K562 (cell line): Measurements from ENCODE around the gene SLC26A8. TPM values are rescaled to one million over a fixed set of nuclear protein-coding genes. Genes with fewer than 3 reads are reported as not detected.

ENCODE experiments used
- ARID2 ChIP-seq: fragments of 450-650 bp; IDR thresholded peaks from 2 replicates; pipeline ENCODE4 v1.6.1; 2017; ENCODE audit warnings: antibody characterized with exemption, mild to moderate bottlenecking
- ATF1 ChIP-seq, 2 experiments: fragments of 450-650 bp in 1 of 2; IDR thresholded peaks; 2 replicates each; pipeline ENCODE4 v1.6.1; 2016; ENCODE audit warnings: missing compliant biosample characterization in 1 of 2, missing genetic modification characterization in 1 of 2
- BRD9 ChIP-seq: fragments of 450-650 bp; IDR thresholded peaks from 2 replicates; pipeline ENCODE4 v1.6.1; 2018; ENCODE audit warnings: low read depth; ENCODE audit not compliant: partially characterized antibody
- DMBX1 ChIP-seq: fragments of 250-450 bp; sonication (Bioruptor Pico); IDR thresholded peaks from 2 replicates; pipeline ENCODE4 v1.8.0; 2022; ENCODE audit warnings: inconsistent platforms, mild to moderate bottlenecking, moderate library complexity, borderline replicate concordance
- E2F8 ChIP-seq: fragments of 450-650 bp; IDR thresholded peaks from 2 replicates; pipeline ENCODE4 v1.7.1; 2018; ENCODE audit warnings: mild to moderate bottlenecking, low read depth; ENCODE audit not compliant: partially characterized antibody
- EZH2 ChIP-seq: IDR thresholded peaks from 2 replicates; pipeline ENCODE4 v1.6.1; 2012; ENCODE audit warnings: low read depth, mild to moderate bottlenecking, inconsistent platforms, low read length, borderline replicate concordance
- KAT2B ChIP-seq: IDR thresholded peaks from one replicate; pipeline ENCODE4 v1.6.1; 2012; ENCODE audit warnings: low read depth, mild to moderate bottlenecking, control low read depth, inconsistent platforms, low read length, moderate library complexity
- NFXL1 ChIP-seq: fragments of 450-650 bp; formaldehyde crosslinking; IDR thresholded peaks from 2 replicates; pipeline ENCODE4 v1.4.0; 2021; ENCODE audit warnings: mild to moderate bottlenecking
- NUFIP1 ChIP-seq: fragments of 450-650 bp; IDR thresholded peaks from 2 replicates; pipeline ENCODE4 v1.6.1; 2018; ENCODE audit not compliant: partially characterized antibody
- PHB2 ChIP-seq: fragments of 450-650 bp; IDR thresholded peaks from 2 replicates; pipeline ENCODE4 v1.6.1; 2017; ENCODE audit warnings: low read depth
- POLR3G ChIP-seq: IDR thresholded peaks from 2 replicates; pipeline ENCODE4 v1.6.1; 2011; ENCODE audit not compliant: insufficient read length, insufficient replicate concordance; ENCODE audit errors: extremely low read depth
- RREB1 ChIP-seq: fragments of 250-450 bp; sonication (Bioruptor Pico); IDR thresholded peaks from 2 replicates; pipeline ENCODE4 v1.4.0; 2020
- SETDB1 ChIP-seq: IDR thresholded peaks from one replicate; pipeline ENCODE4 v1.6.1; 2012; ENCODE audit warnings: low read length, control low read depth, inconsistent platforms
- SNIP1 ChIP-seq: fragments of 450-650 bp; IDR thresholded peaks from 2 replicates; pipeline ENCODE4 v1.7.1; 2017; ENCODE audit warnings: low read depth, mild to moderate bottlenecking
- SUPT5H ChIP-seq: fragments of 450-650 bp; IDR thresholded peaks from 2 replicates; pipeline ENCODE4 v1.6.1; 2016
- ZBTB5 ChIP-seq: fragments of 450-650 bp; IDR thresholded peaks from 2 replicates; pipeline ENCODE4 v1.6.1; 2017; ENCODE audit warnings: antibody characterized with exemption
- ZNF239 ChIP-seq: fragments of 250-450 bp; sonication (Bioruptor Pico); IDR thresholded peaks from 2 replicates; pipeline ENCODE4 v1.4.0; 2020; ENCODE audit warnings: mild to moderate bottlenecking
- ZNF436 ChIP-seq: fragments of 250-450, 450-650 bp; sonication (Bioruptor Pico); formaldehyde crosslinking; IDR thresholded peaks from 2 replicates; pipeline ENCODE4 v1.7.0; 2020; ENCODE audit warnings: mild to moderate bottlenecking
- ZNF57 ChIP-seq: fragments of 450-650 bp; formaldehyde crosslinking; IDR thresholded peaks from 2 replicates; pipeline ENCODE4 v1.4.0; 2020; ENCODE audit warnings: mild to moderate bottlenecking, moderate library complexity
- ZNF707 ChIP-seq: fragments of 250-450 bp; sonication (Bioruptor Pico); conservative IDR thresholded peaks from 2 replicates; pipeline ENCODE4 v1.8.0; 2022; ENCODE audit warnings: inconsistent platforms, mild to moderate bottlenecking, moderate library complexity
- polyA plus RNA-seq, 8 experiments: library from polyadenylated mRNA; depleted of rRNA in 4 of 8; stranded (reverse) in 5 of 8; unstranded in 3 of 8; fragments of >200 nt; fragmentation: Nextera tagmentation in 2 of 8; fragmentation: Illumina TruSeq in 1 of 8; extraction: Ambion mirVana in 2 of 8; extraction: Trizol in 1 of 8; gene quantifications; 2 replicates each; pipeline versions ENCODE4 v1.2.1 to v1.2.3, GENCODE V29; 2011 to 2014; ENCODE audit warnings: inconsistent platforms in 1 of 8, missing spikeins in 1 of 8
- total RNA-seq, 7 experiments: library from RNA; depleted of rRNA in 6 of 7; stranded (reverse); fragments of >200 nt in 6 of 7; fragmentation: Illumina TruSeq in 2 of 7; extraction: Trizol in 2 of 7; gene quantifications; 2 replicates each; pipeline versions ENCODE4 v1.2.1 to v1.2.3, GENCODE V29; 2011 to 2021; ENCODE audit warnings: low replicate concordance in 1 of 7

The SLC26A8 gene
- total and polyA plus RNA-seq, 9 of the 15 experiments (the other 6 are each of a cell fraction or from before 2014, with no cell fraction given) = not detected

GRCh38 chr6:36067374-36068011 is 43.1 kb upstream of the SLC26A8 start (continued):
- TF ChIP-seq POLR3G (no peak), PHB2 (no peak), E2F8 (no peak), EZH2 (no peak), ATF1 (CRISPR knock-in tag; IDR thresholded peaks at IDR 0.05) (no peak), ATF1 (tag; IDR thresholded peaks at IDR 0.05) (peak; percentile 30; the same call in 1 of the 2 replicates), ZNF57 (CRISPR knock-in tag) (no peak), ZNF707 (CRISPR knock-in tag) (no peak), KAT2B (no peak), NFXL1 (CRISPR knock-in tag) (no peak), ZNF239 (CRISPR knock-in tag) (no peak), BRD9 (peak; percentile 20), SUPT5H (no peak), SNIP1 (no peak), SETDB1 (no peak), ARID2 (no peak), DMBX1 (CRISPR knock-in tag) (no peak), NUFIP1 (no peak), ZNF436 (CRISPR knock-in tag) (no peak), RREB1 (CRISPR knock-in tag) (no peak), ZBTB5 (no peak)
